GM18519 (cell line): Measurements from ENCODE around the gene SYNC.
"Not testable (repeated sequence)": the region's sequence is repeated elsewhere in the genome, so short reads cannot be mapped to it uniquely, and the experiment has no call there.

Experiments used
- ATAC-seq: cut with Tn5 transposase; IDR thresholded peaks from one replicate; pipeline ENCODE4 v1.9.1; 2021; ENCODE audit warnings: mild to moderate bottlenecking, moderate library complexity; ENCODE audit not compliant: unreplicated experiment, low FRiP score

The SYNC gene

DNA sequence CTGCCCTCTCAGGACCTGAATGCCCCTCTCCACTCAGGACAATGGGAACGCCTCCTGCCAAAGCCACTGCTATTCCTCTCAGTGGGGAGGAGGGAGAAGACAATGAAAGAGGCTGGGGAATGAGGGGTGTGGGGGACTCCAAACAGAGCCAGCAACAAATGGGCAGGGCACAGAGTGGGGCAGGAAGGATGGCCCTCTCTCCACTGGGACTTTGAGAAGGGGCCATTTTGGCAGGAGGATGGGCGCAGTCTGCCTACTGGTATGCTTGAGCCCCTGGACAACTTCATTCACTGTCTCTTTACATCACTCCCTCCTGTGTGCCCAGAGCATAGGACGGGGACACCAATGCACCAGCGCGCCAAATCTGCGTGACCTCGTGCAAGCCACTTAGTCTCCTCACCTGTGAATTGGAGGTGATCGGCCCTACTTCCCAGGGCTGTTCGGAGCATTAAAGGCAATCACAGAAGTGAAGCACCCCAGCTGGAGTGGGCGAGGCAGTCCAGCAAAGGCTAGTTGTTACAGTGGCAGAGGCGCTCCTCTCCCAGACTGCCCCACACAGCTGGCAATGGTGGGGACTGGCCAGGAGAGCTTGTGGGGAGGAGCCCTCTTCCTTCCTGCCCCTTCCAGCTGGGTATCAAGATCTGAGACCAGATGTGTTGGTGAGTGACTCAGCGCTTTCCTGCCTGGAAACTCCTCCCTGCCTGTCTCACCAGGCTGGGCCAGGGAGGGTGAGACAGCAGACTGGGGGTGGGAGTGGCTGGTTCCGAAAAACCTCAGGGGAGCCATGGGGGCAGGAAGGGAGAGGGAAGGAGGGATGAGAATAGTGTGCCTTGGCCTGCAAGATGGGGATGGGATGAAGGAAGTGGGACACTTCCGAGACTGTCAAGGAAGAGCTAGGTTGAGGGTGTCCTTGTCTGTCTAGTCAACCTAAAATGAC, 22.4 kb upstream of the SYNC start:
- no peak for ATAC-seq

DNA sequence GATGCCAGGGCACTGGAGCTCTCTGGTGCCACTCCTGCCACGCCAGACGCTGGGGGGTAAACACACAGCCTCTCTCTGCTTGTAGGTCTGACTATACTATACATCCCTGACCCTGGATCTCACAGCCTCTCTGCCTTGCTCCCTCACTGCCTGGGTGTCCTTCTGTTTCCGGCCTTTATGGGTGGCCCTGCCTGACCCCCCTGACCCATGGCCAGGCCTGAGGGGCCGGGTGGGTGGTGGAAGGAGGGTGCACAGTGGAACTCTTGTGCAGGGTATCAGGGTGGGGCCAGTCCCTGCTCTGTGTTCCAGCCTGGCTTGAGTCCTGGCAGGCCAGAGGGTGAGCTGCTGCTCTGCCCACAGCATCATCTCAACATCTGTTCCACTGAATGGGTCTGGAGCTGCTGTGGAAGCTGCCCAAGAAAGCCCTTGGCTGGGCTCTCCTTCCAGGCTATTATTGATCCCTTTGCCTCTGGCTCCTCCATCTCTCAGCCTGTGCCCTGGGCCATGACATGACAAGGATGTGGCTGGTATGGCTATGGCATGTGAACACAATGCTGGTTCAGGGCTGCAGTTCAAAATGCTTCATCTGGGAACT, 17.2 kb upstream of the SYNC start:
- ATAC-seq, result no peak

DNA sequence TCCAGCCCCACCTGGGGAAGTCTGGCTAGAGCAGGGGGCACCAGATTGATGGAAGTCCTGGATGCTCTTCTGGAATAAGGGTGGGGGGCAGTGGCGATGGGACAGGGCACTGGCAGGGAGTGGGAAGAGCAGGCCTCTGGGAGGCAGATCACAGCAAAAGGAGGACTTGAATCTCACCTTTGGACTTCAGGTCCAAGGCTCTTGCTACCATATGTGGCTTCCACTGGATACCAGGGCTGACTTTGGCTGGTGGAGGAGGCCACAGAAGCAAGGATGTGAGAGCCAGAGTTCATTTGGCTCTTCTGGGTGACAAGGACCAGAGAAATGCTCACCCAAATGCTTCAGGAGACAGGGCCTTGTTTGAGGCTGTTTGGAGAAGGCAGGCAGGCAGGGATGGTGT, 16.0 kb upstream of the SYNC start:
- no peak for ATAC-seq

DNA sequence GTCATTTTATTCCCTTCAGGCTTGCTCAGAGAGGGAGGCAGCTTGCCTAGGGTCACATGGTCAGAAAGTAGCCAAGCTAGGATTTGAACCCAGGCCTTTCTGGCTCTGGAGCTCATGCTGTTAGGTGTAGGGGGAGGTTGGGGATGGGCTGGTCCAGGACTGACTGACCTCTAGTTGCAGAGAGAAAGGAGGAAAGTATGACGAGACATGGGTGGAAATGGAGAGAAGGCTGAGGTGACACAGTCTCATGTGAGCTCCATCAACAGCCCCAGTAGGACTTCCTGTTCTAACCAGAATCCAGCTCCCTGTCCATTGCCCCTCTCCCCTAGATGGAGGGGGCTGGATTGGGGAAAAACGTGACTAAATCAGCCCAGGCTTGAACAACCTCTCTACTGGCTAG, 15.5 kb upstream of the SYNC start:
- ATAC-seq, result no peak

DNA sequence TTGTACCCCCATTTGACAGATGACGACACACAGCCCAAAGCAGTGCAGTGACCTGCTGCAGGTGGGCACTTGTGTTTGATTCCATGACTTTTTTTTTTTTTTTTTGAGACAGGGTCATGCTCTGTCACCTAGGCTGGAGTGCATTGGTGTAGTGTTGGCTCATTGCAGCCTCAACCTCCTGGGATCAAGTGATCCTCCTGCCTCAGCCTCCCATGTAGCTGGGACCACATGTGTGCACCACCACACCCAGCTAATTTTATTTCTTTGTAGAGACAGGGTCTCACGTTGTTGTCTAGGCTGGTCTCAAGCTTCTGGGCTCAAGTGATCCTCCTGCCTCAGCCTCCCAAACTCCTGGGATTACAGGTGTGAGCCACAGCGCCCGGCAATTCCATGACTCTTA, 14.9 kb upstream of the SYNC start:
- ATAC-seq, result no peak

DNA sequence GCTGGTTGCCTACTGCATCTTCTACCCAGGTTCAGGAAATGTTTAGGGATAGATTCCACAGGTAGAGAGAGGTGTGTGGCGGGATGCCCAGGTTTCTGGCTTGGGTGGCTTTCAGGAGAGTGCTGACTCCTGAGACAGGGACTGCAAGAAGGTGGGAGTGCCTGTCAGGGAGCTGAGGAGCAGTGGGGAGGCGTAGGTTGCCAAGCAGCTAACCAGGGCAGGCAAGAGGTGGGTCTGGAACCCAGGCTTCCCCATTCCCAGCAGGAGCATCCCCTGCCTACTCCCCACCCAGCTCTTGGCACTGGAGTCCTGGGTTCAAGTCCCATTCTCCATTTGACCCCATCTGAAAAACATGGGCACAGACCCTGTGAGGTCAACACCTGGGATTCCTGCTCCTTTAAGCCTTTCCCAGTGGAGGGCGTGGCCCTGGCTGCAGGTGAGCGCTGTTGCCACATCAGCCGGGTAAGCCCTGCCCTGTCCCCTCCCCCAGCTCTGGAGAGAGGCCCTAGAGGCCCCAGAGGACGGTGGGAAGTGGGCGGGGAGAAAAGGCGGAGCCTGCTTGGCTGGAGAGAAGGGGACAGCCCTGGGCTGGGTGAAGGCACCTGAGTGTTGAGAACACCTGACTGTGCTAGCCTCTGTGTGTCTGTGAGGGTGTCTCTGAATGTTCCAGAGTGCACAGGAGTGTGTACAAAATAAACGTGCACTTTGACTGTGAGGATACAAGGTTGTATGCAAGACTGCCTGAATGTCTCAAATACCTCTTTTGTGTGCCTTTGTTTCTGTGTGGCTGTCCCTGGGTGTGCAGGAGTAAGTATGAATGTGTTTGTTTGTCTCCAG, 14.0 kb upstream of the SYNC start:
- no peak for ATAC-seq

DNA sequence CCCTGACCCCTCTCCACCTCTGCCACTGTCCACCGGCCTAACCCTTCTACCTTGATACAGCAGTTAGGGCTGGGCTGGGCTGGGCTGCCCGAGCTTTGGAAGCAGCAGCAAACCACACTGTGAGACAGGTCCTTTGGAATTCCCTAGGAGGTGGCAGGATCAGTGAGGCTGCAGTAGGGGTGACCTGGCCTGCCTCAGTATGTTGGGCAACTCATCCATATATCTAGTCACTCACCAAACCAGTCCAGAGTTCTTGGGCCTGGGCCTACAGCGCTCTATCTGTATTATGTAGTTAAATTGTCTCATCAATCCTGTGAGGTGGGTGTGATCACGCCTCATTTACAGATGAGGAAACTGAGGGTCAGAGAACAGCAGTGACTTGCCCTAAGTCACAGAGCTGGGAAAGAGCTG, 13.3 kb upstream of the SYNC start:
- ATAC-seq, result no peak

DNA sequence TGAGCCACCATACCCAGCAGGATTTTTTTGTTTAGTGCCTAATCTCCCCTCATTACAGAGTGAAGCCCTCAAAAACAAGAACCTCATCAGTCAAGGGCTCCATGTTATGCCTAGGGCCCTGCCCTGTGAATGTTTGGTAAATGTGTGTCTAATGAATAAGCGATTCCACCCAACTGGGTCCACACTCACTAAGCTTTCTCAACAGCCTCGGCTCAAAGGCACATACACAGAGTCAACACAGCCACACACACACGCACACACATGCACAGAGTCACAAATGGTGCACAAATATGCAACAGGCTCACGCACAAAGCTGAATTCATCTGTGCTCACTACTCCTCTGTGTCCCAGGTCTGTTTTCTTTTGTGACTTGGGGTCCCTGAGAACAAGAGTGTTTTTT, 11.7 kb upstream of the SYNC start:
- no peak for ATAC-seq

DNA sequence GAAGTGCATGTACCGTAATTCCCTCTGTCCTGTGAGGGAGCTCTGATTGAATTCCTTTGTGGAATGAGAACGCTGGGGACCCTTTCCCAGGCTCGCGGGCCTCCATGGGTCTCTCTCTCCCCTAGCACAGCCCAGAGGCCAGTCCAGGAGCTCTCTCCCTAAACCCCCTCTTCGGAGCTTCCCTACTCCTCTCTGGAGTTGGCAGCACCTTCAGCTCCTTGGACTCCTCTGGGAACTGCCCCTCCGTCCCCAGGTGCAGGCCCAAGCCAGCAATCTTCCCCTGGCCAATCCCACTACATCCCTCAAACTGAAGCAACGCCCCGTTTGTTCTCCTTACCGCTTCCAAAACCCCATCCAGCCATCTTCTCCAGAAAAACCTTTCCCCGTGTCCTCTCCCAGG, 10.5 kb upstream of the SYNC start:
- no peak for ATAC-seq

DNA sequence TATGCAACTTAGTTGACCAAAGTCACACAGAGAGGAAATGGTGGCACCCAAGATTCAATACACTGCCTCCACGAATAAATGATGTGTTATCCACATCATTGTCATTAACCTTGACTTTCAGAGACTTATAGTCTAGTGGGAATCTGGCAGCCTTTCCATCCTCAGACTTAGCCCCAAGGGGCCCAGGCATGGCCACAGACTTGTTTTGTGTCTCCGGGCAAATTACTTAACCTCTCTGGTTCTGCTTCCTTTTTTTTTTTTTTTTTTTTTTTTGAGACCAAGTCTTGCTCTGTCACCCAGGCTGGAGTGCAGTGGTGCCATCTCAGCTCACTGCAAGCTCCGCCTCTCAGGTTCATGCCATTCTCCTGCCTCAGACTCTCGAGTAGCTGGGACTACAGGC, 8.7 kb upstream of the SYNC start:
- ATAC-seq, result not testable (repeated sequence)

DNA sequence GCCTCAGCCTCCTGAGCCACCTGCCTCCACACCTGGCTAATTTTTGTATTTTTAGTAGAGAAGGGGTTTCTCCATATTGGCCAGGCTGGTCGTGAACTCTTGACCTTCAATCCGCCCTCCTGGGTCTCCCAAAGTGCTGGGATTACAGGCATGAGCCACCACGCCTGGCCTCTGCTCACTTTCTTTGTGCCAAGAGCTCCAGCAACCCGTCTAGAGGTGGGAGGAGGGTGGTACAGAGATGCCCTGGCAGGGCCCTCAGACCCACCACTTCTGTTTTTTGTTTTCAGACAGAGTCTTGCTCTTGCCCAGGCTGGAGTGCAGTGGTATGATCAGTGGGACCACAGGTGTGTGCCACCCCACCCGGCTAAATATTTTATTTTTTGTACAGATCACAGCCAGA, 6.9 kb upstream of the SYNC start:
- no peak for ATAC-seq

DNA sequence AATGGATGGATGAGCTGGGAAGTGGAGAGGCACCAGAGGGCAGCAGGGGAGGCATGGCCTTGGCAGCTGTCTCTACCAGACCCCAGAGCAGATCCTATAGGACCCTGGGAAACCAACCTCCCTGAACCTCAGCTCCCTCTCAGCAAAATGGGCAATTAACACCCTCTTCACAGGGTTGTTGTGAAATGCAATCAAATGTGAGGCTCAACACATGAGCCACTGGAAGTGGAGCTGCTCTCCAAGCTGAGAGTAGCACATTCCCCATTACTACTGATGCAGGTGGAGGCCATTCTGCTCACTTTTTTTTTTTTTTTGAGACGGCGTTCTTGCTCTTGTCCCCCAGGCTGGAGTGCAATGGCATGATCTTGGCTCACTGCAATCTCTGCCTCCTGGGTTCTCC, 6.5 kb upstream of the SYNC start:
- ATAC-seq, result no peak

DNA sequence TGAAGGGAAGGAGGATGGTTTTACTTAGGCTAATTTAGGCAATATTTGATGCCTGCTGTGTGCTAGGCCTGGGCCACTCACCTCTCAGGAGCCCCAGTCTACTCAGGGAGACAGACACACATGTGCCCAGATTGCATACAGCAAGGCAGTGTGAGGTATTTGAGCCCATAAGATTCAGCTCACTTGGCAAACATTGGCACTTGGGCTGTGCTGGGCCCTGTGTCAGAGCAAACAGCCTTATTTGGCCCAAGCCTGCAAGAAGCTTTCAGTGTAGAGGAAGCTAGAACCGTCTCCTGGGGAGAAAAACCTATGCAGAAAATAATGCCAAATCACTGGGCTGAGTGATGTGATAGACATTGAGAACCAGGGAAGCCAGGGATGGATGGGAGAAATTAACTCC, 3.9 kb upstream of the SYNC start:
- ATAC-seq, result no peak

DNA sequence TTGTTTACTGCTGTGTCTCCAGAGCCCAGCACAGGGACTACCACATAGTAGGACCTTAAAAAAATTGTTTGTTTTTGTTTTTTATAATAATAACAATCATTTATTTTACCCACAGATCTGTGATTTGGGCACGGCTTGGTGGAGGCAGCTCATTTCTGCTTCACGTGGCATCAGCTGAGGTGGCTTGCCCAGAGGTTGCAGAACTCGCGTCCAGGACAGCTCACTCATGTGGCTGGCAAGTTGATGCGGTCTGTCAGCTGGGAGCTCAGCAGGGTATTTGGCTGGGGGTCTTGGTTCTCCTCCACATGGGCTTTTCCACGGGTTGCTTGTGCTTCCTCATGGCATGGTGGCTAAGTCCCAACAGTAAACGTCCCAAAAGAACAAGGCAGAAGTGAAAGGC, 2.9 kb upstream of the SYNC start:
- no peak for ATAC-seq

DNA sequence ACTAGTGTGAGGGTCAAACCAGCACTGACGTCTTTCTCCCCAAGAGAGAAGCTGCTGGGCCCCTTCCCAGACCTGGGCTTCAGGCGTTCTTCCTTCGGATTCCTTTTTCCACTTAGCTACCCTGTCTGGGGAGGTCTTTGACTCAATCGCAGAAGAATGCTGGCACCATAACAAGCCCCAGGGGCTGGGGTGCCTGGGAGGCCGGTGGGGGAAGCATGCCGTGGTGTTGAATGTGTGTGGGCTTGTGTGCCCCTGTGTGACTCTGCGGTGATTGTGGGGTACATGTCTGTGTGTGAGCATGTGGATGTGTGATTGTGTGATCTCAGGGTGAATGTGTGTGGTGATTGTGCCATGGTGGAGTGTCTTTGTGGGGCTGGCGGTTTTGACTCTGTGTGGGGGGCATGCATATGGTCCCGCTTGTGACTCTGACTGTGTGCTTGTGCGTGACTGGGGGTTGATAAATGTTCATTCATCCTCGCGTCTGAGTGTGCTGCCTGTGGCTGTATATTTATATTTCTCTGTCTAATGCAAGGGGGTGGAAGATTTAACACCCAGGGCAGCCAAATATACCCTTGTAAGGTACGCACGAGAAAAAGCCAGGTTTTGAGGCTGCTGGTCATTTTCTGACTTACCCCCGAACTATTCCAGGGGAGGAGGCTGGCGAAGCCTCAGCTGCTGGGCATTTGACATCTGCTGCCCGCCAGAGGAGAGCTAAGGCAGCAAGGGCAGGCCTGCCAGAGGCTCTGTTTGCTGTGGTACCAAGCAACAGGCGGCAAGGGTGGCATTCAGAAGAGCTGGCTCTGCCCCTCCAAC, 1.1 kb upstream of the SYNC start:
- no peak for ATAC-seq

DNA sequence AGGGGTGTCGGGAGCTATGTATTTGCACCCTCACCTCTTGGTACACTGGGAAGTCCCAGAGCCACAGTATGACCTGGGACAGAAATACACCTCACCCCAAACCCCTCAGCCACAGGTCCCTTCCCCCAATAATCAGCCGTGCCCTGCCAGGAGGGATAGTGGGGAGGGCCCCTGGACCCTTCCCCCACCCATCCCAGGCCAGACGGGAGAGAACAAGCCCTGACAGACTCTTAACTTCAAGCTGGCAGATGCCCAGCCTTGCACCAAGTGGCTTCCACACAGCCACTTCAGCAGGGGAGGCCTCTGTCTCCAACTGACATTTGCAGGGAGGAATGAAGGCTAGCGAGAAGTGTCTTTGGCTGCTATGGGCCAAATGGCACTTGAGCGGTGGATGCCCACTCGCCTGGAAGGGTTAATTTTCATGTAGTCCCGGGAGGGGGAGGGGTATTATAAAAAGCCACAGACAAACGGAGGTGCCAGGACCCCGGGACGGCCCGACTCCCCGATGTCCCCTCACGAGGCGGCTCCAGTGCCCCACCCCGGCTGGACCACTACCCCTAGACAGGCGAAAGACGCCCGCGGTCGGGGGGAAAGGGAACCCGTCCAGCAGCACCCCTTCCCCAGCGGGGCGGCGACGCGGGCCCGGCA, 495 bp downstream of the SYNC start:
- ATAC-seq, result no peak

DNA sequence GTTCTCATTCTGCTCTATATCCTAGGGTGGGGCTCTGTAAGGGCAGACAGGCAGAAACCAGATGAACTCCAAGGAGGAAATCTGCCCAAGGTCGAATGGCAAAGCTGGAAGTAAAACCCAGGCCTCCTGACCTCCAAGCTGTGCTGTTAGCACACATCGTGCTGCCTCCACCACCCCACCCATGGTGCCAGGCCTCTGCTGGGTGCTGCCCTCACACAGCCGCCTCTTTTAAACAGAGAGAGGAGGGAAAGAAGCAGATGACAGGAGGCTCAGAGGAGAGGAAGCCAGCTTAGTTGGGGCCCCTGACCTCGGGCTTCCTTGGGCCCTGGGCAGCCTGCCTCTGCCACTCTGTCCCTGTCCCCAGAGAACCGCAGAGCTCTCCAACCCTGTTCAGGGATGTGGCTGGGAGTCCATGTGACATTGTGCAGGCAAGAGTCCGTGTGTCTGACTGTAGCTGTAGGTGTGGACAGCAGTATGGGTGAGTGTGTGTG, 1.1 kb downstream of the SYNC start:
- no peak for ATAC-seq

DNA sequence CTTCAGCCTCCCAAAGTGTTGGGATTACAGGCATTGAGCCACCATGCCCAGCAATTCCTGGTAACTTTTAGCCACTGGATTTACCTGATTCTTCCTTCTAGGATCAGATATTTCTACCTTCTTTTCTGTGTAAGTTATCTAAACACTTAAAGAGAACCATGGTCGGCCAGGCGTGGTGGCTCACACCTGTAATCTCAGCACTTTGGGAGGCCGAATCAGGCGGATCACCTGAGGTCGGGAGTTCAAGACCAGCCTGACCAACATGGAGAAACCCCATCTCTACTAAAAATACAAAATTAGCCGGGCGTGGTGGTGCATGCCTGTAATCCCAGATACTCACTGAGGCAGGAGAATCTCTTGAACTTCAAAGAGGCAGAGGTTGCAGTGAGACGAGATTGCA, 5.6 kb downstream of the SYNC start:
- not testable (repeated sequence) for ATAC-seq

DNA sequence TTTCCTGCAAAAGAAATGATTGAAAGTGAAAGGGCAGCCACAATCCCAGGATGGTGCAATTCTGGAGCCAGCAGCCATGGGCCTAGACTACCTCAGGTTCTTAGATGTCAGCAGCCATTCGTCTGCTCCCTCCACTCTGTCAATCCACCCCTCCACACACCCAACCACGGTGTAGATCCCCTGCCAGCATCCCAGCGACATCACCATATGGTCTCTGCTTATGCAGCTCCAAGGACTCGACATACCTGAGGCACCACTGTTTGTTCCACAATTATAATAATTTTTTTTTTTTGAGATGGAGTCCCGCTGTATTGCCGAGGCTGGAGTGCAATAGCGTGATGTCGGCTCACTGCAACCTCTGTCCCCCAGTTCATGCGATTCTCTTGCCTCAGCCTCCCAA, 6.5 kb downstream of the SYNC start:
- ATAC-seq, result no peak
